Activated CD8-positive, alpha-beta T cell treated with anti-CD3 and anti-CD28 coated beads for 36 hours (primary cell): Measurements from ENCODE around the gene IVNS1ABP. TPM values are rescaled to one million over a fixed set of nuclear protein-coding genes. Genes with fewer than 3 reads are reported as not detected.
A peak's percentile ranks its signal among the peaks of the same experiment; 100 is the strongest.

Experiments
- ATAC-seq: fragments of 200-7000 bp; cut with Tn5 transposase; one replicate; pipeline ENCODE4 v1.10.0; 2021; ENCODE audit warnings: mild to moderate bottlenecking, moderate library complexity
- CTCF ChIA-PET: fragments of 350-600 bp; sonication (Branson Sonifier 250); formaldehyde crosslinking; loops from one replicate; lab custom pipeline; 2021; ENCODE audit warnings: antibody characterized with exemption; lab: Charles Lee
- POLR2A ChIA-PET: fragments of 350-600 bp; sonication (Branson Sonifier 250); formaldehyde crosslinking; loops from one replicate; lab custom pipeline; 2021; ENCODE audit warnings: antibody characterized with exemption; lab: Charles Lee
- DNase-seq: peaks from one replicate; pipeline ENCODE4 v3.0.0-alpha.2; 2020
- H3K27ac Mint-ChIP-seq: one replicate; pipeline ENCODE4 v1.8.0; 2021; ENCODE audit warnings: mild to moderate bottlenecking, mixed read lengths
- H3K27me3 Mint-ChIP-seq: one replicate; pipeline ENCODE4 v1.8.0; 2021; ENCODE audit warnings: mixed read lengths
- H3K36me3 Mint-ChIP-seq: one replicate; pipeline ENCODE4 v1.8.0; 2021; ENCODE audit warnings: low read depth, mixed read lengths
- H3K4me1 Mint-ChIP-seq: one replicate; pipeline ENCODE4 v1.8.0; 2021; ENCODE audit warnings: low read depth, mixed read lengths
- H3K4me3 Mint-ChIP-seq: one replicate; pipeline ENCODE4 v1.8.0; 2021; ENCODE audit warnings: mild to moderate bottlenecking, moderate library complexity, mixed read lengths
- H3K9me3 Mint-ChIP-seq: one replicate; pipeline ENCODE4 v1.8.0; 2021; ENCODE audit warnings: mixed read lengths
- CTCF ChIP-seq: fragments of 200-600 bp; IDR thresholded peaks from one replicate; pipeline ENCODE4 v1.8.0; 2022; ENCODE audit warnings: antibody characterized with exemption, mild to moderate bottlenecking
- intact Hi-C: fragments of 100-400 bp; cut with micrococcal nuclease; formaldehyde crosslinking; loops from one replicate; pipeline ENCODE4 v1.10.0; 2022
- total RNA-seq, 2 experiments: library from RNA; stranded (reverse); gene quantifications; one replicate each; pipeline ENCODE4 v1.2.3, GENCODE V29; 2021

The IVNS1ABP gene
- total RNA-seq, 2 experiments from 2014 or later = 244 to 256 TPM

- H3K36me3 Mint-ChIP-seq = peaks cover 53% of the 10 kb centered on the region
- H3K27me3 Mint-ChIP-seq = no peaks in the 10 kb centered on the region
- H3K9me3 Mint-ChIP-seq = peaks cover 6% of the 10 kb centered on the region
- H3K27ac Mint-ChIP-seq = peak overlapping the region; percentile 95
- peaks cover 40% of the 10 kb centered on the region for H3K4me1 Mint-ChIP-seq
- intact Hi-C loops = loop anchor here (2.0 kb wide), 3 partner anchors 121 to 353 kb away; no protein-coding TSS in a partner anchor
- CTCF ChIA-PET = interaction anchor here (0.7 to 3.9 kb wide), 13 partner anchors 9 to 363 kb away, joined by 3 to 18 read pairs (median 5); no protein-coding TSS in a partner anchor
- DNase-seq (peak; percentile 89), ATAC-seq (peak; percentile 42)
- POLR2A ChIA-PET = interaction anchor here (0.6 to 3.4 kb wide), 24 partner anchors 9 to 361 kb away, joined by 3 to 28 read pairs (median 4); no protein-coding TSS in a partner anchor
- TF ChIP-seq CTCF = no peak
- H3K4me3 Mint-ChIP-seq = peak overlapping the region; percentile 97
Measured at GRCh38 chr1:185317886-185318310, 855 bp upstream of the IVNS1ABP start.

- TF ChIP-seq CTCF = no peak
- ATAC-seq = peak; percentile 57
- H3K4me1 Mint-ChIP-seq = peaks cover 50% of the 10 kb centered on the region
- H3K27me3 Mint-ChIP-seq = no peaks in the 10 kb centered on the region
- CTCF ChIA-PET = interaction anchor here (0.9 to 3.9 kb wide), 12 partner anchors 15 to 364 kb away, joined by 3 to 18 read pairs (median 4); no protein-coding TSS in a partner anchor
- peak overlapping the region; percentile 97 for H3K4me3 Mint-ChIP-seq
- peak; percentile 94 for DNase-seq
- H3K9me3 Mint-ChIP-seq = peaks cover 6% of the 10 kb centered on the region
- H3K36me3 Mint-ChIP-seq = peaks cover 62% of the 10 kb centered on the region
- intact Hi-C loops = loop anchor here (2.0 kb wide), 3 partner anchors 122 to 354 kb away; no protein-coding TSS in a partner anchor
- POLR2A ChIA-PET = interaction anchor here (0.7 to 3.4 kb wide), 29 partner anchors 8 to 562 kb away, joined by 3 to 28 read pairs (median 5); partner anchors contain the start of genes EDEM3 and NIBAN1
- peak overlapping the region; percentile 95 for H3K27ac Mint-ChIP-seq
Measured at GRCh38 chr1:185316163-185317033, 645 bp downstream of the IVNS1ABP start.

GRCh38 chr1:185315445-185316071, 1.5 kb downstream of the IVNS1ABP start:
- Mint-ChIP-seq H3K36me3 (peaks cover 58% of the 10 kb centered on the region), H3K4me1 (peaks cover 49% of the 10 kb centered on the region), H3K9me3 (no peaks in the 10 kb centered on the region), H3K27me3 (no peaks in the 10 kb centered on the region), H3K4me3 (peak overlapping the region; percentile 97), H3K27ac (peak overlapping the region; percentile 95)
- TF ChIP-seq CTCF = no peak
- POLR2A ChIA-PET = interaction anchor here (0.6 to 3.4 kb wide), 17 partner anchors 11 to 341 kb away, joined by 3 to 28 read pairs (median 5); partner anchors contain the start of gene NIBAN1
- CTCF ChIA-PET = interaction anchor here (0.9 to 3.9 kb wide), 7 partner anchors 15 to 365 kb away, joined by 3 to 18 read pairs (median 4); no protein-coding TSS in a partner anchor
- ATAC-seq (no peak), DNase-seq (peak; percentile 19)
- intact Hi-C loops = loop anchor here (2.0 kb wide), 3 partner anchors 123 to 355 kb away; no protein-coding TSS in a partner anchor

GRCh38 chr1:185314411-185314810, 2.6 kb downstream of the IVNS1ABP start:
- Mint-ChIP-seq H3K4me3 (peak overlapping the region; percentile 97), H3K4me1 (peaks cover 44% of the 10 kb centered on the region), H3K36me3 (peaks cover 54% of the 10 kb centered on the region), H3K27ac (peak overlapping the region; percentile 78), H3K27me3 (no peaks in the 10 kb centered on the region), H3K9me3 (no peaks in the 10 kb centered on the region)
- ATAC-seq = no peak
- no peak for TF ChIP-seq CTCF
- no peak for DNase-seq
- ChIA-PET POLR2A (interaction anchor here (0.6 to 1.5 kb wide), 3 partner anchors 9 to 366 kb away, joined by 3 to 6 read pairs (median 3); no protein-coding TSS in a partner anchor), CTCF (interaction anchor here (0.9 to 2.6 kb wide), 7 partner anchors 16 to 356 kb away, joined by 3 to 10 read pairs (median 4); no protein-coding TSS in a partner anchor)
- intact Hi-C loops = no loop called here
